ENCODE results near the gene ZNF768.
A peak's percentile ranks its signal among the peaks of the same experiment; 100 is the strongest.

The ZNF768 gene

GRCh38 chr16:30526137-30526822, at the start of gene ZNF768:
Gene ZNF768 (minus strand): TSS chr16:30526566. CDS start chr16:30526413, 153 bp downstream.
- DNase-seq (ENCODE audit: low read depth) = no peak
- H3K4me3 ChIP-seq (ENCODE audit: low read depth, low read length) = peak within 1 kb of the TSS; percentile 77

GRCh38 chr16:30574678-30575077, 48.3 kb upstream of the ZNF768 start:
- TF ChIP-seq CTCF (IDR thresholded peaks at IDR 0.05; ENCODE audit: low read depth, low read length, missing control alignments) = no peak
- no peak for DNase-seq (ENCODE audit: low read depth)
- H3K4me3 ChIP-seq (ENCODE audit: low read depth, low read length) = no peak overlapping the region

More at GRCh38 chr16:30526137-30526822, at the start of gene ZNF768:
- no peak for TF ChIP-seq CTCF (IDR thresholded peaks at IDR 0.05; ENCODE audit: low read depth, low read length, missing control alignments)

- no peak for TF ChIP-seq CTCF (IDR thresholded peaks at IDR 0.05; ENCODE audit: low read depth, low read length, missing control alignments)
- DNase-seq (ENCODE audit: low read depth) = peak; percentile 95
- peak within 1 kb of the TSS; percentile 58 for H3K4me3 ChIP-seq (ENCODE audit: low read depth, low read length)
Observed at GRCh38 chr16:30571445-30572322, 45.3 kb upstream of the ZNF768 start, which contains the start of gene ZNF688. Gene ZNF688 (minus strand): TSS chr16:30571714. CDS start chr16:30571629, 85 bp downstream.

- peak overlapping the region; percentile 58 for H3K4me3 ChIP-seq (ENCODE audit: low read depth, low read length)
- TF ChIP-seq CTCF (IDR thresholded peaks at IDR 0.05; ENCODE audit: low read depth, low read length, missing control alignments) = no peak
- no peak for DNase-seq (ENCODE audit: low read depth)
Observed at GRCh38 chr16:30570636-30571444, 44.5 kb upstream of the ZNF768 start.

GRCh38 chr16:30569746-30570635, 43.6 kb upstream of the ZNF768 start:
- no peak for DNase-seq (ENCODE audit: low read depth)
- H3K4me3 ChIP-seq (ENCODE audit: low read depth, low read length) = no peak overlapping the region
- no peak for TF ChIP-seq CTCF (IDR thresholded peaks at IDR 0.05; ENCODE audit: low read depth, low read length, missing control alignments)

- no peak overlapping the region for H3K4me3 ChIP-seq (ENCODE audit: low read depth, low read length)
- TF ChIP-seq CTCF (IDR thresholded peaks at IDR 0.05; ENCODE audit: low read depth, low read length, missing control alignments) = no peak
- no peak for DNase-seq (ENCODE audit: low read depth)
Observed at GRCh38 chr16:30569281-30569680, 42.9 kb upstream of the ZNF768 start.

All from GM12864 (cell line).